Mesangial cell (primary cell): ENCODE measurements around the gene C22orf15. TPM values are rescaled to one million over a fixed set of nuclear protein-coding genes. Genes with fewer than 3 reads are reported as not detected.

Experiments
- total RNA-seq: library from RNA; depleted of rRNA; stranded (reverse); fragments of >200 nt; gene quantifications from 2 replicates; pipeline ENCODE4 v1.2.3, GENCODE V29; 2015

The C22orf15 gene, protein sequence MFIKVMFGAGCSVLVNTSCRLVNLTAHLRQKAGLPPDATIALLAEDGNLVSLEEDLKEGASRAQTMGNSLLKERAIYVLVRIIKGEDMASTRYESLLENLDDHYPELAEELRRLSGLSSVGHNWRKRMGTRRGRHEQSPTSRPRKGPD
- total RNA-seq: 0.65 and 2.7 TPM in 2 replicates

DNA sequence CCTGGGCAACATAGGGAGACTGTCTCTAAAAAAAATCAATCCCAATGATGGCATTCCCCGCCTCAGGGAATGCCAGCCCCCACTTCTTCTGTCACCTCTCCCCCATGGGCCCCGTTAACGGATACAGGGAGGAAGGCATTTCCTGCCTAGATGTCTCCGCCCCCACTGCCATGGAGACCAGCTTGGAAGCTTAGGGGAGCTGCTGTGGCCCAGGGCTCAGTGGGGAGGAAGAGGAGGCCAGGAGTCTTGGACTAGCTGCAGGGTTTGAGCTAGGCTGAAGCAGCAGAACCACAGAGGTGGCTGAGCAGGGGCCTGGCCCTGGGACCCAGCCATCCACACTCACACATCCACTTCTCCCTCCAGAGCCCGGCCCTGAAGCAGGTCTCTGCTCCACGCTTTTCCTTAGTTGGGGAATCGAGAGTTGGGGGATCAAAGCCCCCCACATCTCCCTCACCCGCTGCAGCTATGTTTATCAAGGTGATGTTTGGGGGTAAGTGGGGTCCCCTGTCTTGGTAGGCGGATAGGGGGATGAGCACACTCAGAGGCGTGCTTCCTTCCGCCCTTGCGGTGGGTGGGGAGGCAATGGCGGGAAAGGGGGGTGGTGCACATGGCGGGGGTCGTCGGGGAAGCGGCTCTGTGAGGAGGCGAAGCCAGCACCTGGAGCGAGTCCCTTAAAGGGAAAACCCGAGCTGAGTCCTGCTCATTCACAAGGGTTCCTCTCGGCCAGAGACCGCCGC is at the start of gene C22orf15:
Gene C22orf15, plus strand, starts transcription at position 149 of the 737 bp plus-strand sequence. Its CDS starts 317 bp downstream, at position 466.

DNA sequence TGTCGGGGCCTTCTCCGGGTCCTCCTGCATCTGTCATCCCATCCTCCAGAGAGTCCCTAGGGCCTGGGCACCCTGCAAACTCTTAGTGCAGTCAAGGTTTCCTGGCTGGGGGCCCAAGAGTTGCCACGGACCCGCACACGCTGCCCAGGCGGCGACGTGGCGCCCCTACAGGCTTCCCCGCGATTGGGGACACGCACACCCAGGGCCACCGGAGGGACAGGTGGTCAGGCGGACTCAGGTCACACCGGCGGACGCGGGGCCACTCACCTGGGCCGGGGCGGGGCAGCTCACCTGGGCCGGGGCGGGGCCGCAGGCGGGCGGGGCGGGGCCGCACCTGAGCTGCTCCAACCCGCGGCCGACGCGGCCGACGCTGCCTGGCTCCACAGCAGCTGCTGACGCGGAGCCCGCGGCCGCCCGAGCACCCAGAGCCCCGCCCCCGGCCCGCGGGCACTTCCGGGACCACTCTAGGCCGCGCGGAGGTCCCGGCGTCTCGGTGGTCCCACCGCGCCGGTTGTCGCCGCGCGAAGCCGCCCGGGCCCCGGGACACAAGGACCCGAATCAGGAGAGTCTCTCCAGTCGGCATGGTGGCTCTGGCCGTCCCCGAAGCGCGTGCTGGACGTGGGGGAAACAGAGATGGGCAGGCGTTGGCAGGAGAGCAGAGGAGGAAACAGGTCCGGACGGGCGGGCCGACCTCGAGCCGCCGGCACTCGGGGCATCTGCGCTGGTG is 11.9 kb upstream of the C22orf15 start, which contains the start of gene ZNF70:
Gene ZNF70, minus strand, starts transcription at position 399 of the 727 bp plus-strand sequence. CDS start 5,972 bp downstream, outside the sequence.

GRCh38 chr22:23754220-23754919 is 8.4 kb upstream of the C22orf15 start, which contains the start of gene VPREB3:
VPREB3 (minus strand) TSS chr22:23754425; CDS start chr22:23754363, 62 bp downstream.

DNA sequence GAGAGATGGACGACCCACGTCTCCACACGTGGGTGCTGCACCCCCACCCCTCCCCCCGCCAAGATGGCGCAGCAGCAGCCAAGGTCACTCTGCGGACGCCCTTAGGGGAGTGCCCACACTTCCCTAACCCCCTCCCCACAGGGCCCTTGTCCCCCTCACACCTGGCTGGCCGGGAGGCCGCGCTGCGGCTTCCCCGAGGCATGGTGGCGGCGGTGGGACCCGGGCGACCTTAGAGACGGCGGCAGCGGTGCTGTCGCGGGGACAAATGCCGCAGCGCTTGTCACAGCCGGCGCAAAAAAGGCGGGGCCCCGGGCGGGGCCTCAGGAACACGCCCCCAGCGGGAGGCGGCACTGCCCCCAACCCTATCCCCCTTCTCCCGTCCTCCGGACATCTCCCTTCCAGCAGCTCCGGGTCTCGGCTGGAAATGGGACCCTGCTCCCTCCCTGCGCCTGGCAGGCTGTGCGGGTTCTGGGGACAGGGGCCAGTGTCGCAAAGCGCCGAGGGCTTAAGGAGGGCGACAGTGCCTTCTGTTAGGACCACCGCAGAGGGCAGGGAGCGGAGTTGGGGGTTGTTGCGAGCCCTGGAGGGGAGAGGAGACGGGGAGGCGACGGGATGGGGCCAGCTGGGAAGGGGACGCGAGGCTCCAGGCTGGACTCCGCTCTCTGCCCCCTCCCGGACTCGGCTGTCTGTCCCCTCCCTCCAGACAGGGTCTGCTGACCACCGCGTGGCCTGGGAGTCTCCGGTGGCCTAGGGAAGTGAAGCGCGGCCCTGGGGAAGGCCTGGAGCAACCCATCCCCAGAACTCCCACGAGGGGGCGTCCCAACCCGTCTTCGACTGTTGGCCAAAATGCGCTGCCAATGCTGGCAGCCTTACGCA is 5.1 kb downstream of the C22orf15 start, which contains the start of gene CHCHD10:
Gene CHCHD10, minus strand, starts transcription at position 300 of the 876 bp plus-strand sequence. Its CDS starts 98 bp downstream, at position 202.

GRCh38 chr22:23772649-23773473 is 10.1 kb downstream of the C22orf15 start, which contains the start of gene MMP11:
MMP11 (plus strand) TSS chr22:23772849; CDS start chr22:23772871, 22 bp downstream.

GRCh38 chr22:23786752-23787599 is 24.2 kb downstream of the C22orf15 start, which contains the start of gene SMARCB1:
SMARCB1 (plus strand) TSS chr22:23786966; CDS start chr22:23787170, 204 bp downstream.

Other genes starting within 250 kb of the C22orf15 start
- not detected in 2 replicates for gene IGLL1, start 182.7 kb upstream of the C22orf15 start, total RNA-seq
- not detected in 2 replicates for gene DRICH1, start 130.7 kb upstream of the C22orf15 start, total RNA-seq
- not detected in 2 replicates for gene RGL4, start 72.0 kb upstream of the C22orf15 start, total RNA-seq
- 2.8 and 4.1 TPM in 2 replicates for gene ZNF70, start 11.9 kb upstream of the C22orf15 start, total RNA-seq
- 0.25 TPM in 1 of 2 replicates, not detected in the other for gene VPREB3, start 8.6 kb upstream of the C22orf15 start, total RNA-seq
- gene CHCHD10, start 5.0 kb downstream of the C22orf15 start, total RNA-seq: 10.9 and 40.6 TPM in 2 replicates
- 12.5 and 117 TPM in 2 replicates for gene MMP11, start 9.9 kb downstream of the C22orf15 start, total RNA-seq
- 110 and 127 TPM in 2 replicates for gene SMARCB1, start 24.0 kb downstream of the C22orf15 start, total RNA-seq
- gene DERL3, start 76.0 kb downstream of the C22orf15 start, total RNA-seq: 0.63 and 3.9 TPM in 2 replicates
- gene SLC2A11, start 94.9 kb downstream of the C22orf15 start, total RNA-seq: 10.3 and 14.2 TPM in 2 replicates
- gene MIF, start 131.4 kb downstream of the C22orf15 start, total RNA-seq: 972 and 986 TPM in 2 replicates
- gene GSTT2B, start 198.2 kb downstream of the C22orf15 start, total RNA-seq: 0.98 and 28.6 TPM in 2 replicates
- 0.65 and 2.9 TPM in 2 replicates for gene DDTL, start 203.9 kb downstream of the C22orf15 start, total RNA-seq
- 171 and 191 TPM in 2 replicates for gene DDT, start 211.5 kb downstream of the C22orf15 start, total RNA-seq
- gene GSTT2, start 217.1 kb downstream of the C22orf15 start, total RNA-seq: 0.98 and 2.5 TPM in 2 replicates
- gene GSTT4, start 242.5 kb downstream of the C22orf15 start, total RNA-seq: not detected in 2 replicates
- gene CABIN1, start 248.3 kb downstream of the C22orf15 start, total RNA-seq: 31.0 and 48.2 TPM in 2 replicates